GM10248 (cell line): ENCODE results near the gene IRF2.

Source experiments
- CTCF ChIA-PET: fragments of 300-600 bp; sonication (Branson Sonifier 250); formaldehyde crosslinking; extraction: SDS; loops from one replicate; lab custom pipeline; 2021; ENCODE audit warnings: antibody characterized with exemption; lab: Yijun Ruan, JAX
- POLR2A ChIA-PET: fragments of 350-650 bp; sonication (Branson Sonifier 250); formaldehyde crosslinking; extraction: SDS; loops from one replicate; lab custom pipeline; 2020; ENCODE audit warnings: antibody characterized with exemption; lab: Yijun Ruan, JAX
- DNase-seq: peaks from one replicate; pipeline ENCODE4 v3.0.0; 2012; ENCODE audit errors: extremely low spot score
- CTCF ChIP-seq: IDR thresholded peaks from 2 replicates; pipeline ENCODE4 v1.5.1; 2012; ENCODE audit warnings: mild to moderate bottlenecking, low read depth; ENCODE audit errors: extremely low read depth, missing control alignments, control extremely low read depth

Gene IRF2

GRCh38 chr4:184396570-184397515 is 77.5 kb downstream of the IRF2 start:
- no peak for DNase-seq
- ChIA-PET CTCF (interaction anchor here (1.1 to 2.2 kb wide), 7 partner anchors 9 to 131 kb away, joined by 3 to 9 read pairs (median 4); no protein-coding TSS in a partner anchor), POLR2A (no interaction called here)
- no peak for TF ChIP-seq CTCF

- DNase-seq = peak; percentile 66
- TF ChIP-seq CTCF = no peak
- ChIA-PET CTCF (interaction anchor here (1.0 to 2.2 kb wide), 13 partner anchors 10 to 139 kb away, joined by 3 to 9 read pairs (median 4); no protein-coding TSS in a partner anchor), POLR2A (no interaction called here)
Observed at GRCh38 chr4:184395971-184396391, 78.4 kb downstream of the IRF2 start.

- TF ChIP-seq CTCF = no peak
- ChIA-PET CTCF (interaction anchor here (1.0 to 2.2 kb wide), 13 partner anchors 10 to 140 kb away, joined by 3 to 9 read pairs (median 4); no protein-coding TSS in a partner anchor), POLR2A (interaction anchor here (1.0 kb wide), 1 partner anchor 67 kb away, joined by 8 read pairs; no protein-coding TSS in a partner anchor)
- no peak for DNase-seq
Observed at GRCh38 chr4:184395451-184395917, 78.9 kb downstream of the IRF2 start.

GRCh38 chr4:184392748-184393559 is 81.4 kb downstream of the IRF2 start:
- POLR2A ChIA-PET = no interaction called here
- DNase-seq = no peak
- TF ChIP-seq CTCF = no peak
- CTCF ChIA-PET = interaction anchor here (1.0 to 5.3 kb wide), 6 partner anchors 11 to 133 kb away, joined by 3 to 26 read pairs (median 4); no protein-coding TSS in a partner anchor

GRCh38 chr4:184392316-184392715 is 82.0 kb downstream of the IRF2 start:
- POLR2A ChIA-PET = no interaction called here
- TF ChIP-seq CTCF = no peak
- CTCF ChIA-PET = interaction anchor here (1.5 to 5.3 kb wide), 3 partner anchors 10 to 128 kb away, joined by 5 to 26 read pairs (median 8); no protein-coding TSS in a partner anchor
- DNase-seq = no peak
